Neural crest cell (in vitro differentiated cells): ENCODE results near the gene PNPLA7. TPM values are rescaled to one million over a fixed set of nuclear protein-coding genes. Genes with fewer than 3 reads are reported as not detected.

Experiments
- DNase-seq: peaks from one replicate; pipeline ENCODE4 v3.0.0; 2021; ENCODE audit warnings: low read depth, mixed read lengths, low spot score
- H3K27ac Mint-ChIP-seq: one replicate; pipeline ENCODE4 v1.8.0; 2021; ENCODE audit warnings: mild to moderate bottlenecking, mixed read lengths; ENCODE audit not compliant: unreplicated experiment
- H3K27me3 Mint-ChIP-seq: 2 replicates; pipeline ENCODE4 v1.8.0; 2021; ENCODE audit warnings: low read depth, mild to moderate bottlenecking, mixed read lengths
- H3K36me3 Mint-ChIP-seq: 2 replicates; pipeline ENCODE4 v1.8.0; 2021; ENCODE audit warnings: low read depth, mild to moderate bottlenecking, mixed read lengths
- H3K4me1 Mint-ChIP-seq: 2 replicates; pipeline ENCODE4 v1.8.0; 2021; ENCODE audit warnings: mixed read lengths
- H3K4me3 Mint-ChIP-seq: one replicate; pipeline ENCODE4 v1.8.0; 2021; ENCODE audit warnings: mild to moderate bottlenecking, mixed read lengths
- H3K9me3 Mint-ChIP-seq: 2 replicates; pipeline ENCODE4 v1.8.0; 2021; ENCODE audit warnings: mixed read lengths
- total RNA-seq: library from RNA; stranded (reverse); gene quantifications from 2 replicates; pipeline ENCODE4 v1.2.1, GENCODE V29; 2021
- TF ChIP-seq, protein P1 (sequence below): fragments of 200-600 bp; sonication (generic); conservative IDR thresholded peaks from 2 replicates; pipeline ENCODE4 v1.5.0; 2021; ENCODE audit warnings: antibody characterized with exemption, mild to moderate bottlenecking

PNPLA7 gene
- total RNA-seq, 1 donor from 2014 or later: 2.2 TPM

GRCh38 chr9:137455359-137455991 lies 94.7 kb downstream of the PNPLA7 start:
- H3K4me1 Mint-ChIP-seq: peaks cover 4% of the 10 kb centered on the region
- peaks cover 3% of the 10 kb centered on the region for H3K27me3 Mint-ChIP-seq
- no peak for DNase-seq
- no peak overlapping the region for H3K27ac Mint-ChIP-seq
- no peaks in the 10 kb centered on the region for H3K9me3 Mint-ChIP-seq
- TF ChIP-seq, protein P1, sequence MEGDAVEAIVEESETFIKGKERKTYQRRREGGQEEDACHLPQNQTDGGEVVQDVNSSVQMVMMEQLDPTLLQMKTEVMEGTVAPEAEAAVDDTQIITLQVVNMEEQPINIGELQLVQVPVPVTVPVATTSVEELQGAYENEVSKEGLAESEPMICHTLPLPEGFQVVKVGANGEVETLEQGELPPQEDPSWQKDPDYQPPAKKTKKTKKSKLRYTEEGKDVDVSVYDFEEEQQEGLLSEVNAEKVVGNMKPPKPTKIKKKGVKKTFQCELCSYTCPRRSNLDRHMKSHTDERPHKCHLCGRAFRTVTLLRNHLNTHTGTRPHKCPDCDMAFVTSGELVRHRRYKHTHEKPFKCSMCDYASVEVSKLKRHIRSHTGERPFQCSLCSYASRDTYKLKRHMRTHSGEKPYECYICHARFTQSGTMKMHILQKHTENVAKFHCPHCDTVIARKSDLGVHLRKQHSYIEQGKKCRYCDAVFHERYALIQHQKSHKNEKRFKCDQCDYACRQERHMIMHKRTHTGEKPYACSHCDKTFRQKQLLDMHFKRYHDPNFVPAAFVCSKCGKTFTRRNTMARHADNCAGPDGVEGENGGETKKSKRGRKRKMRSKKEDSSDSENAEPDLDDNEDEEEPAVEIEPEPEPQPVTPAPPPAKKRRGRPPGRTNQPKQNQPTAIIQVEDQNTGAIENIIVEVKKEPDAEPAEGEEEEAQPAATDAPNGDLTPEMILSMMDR: no peak
- H3K36me3 Mint-ChIP-seq: no peaks in the 10 kb centered on the region
- peak overlapping the region; percentile 64 for H3K4me3 Mint-ChIP-seq

DNA sequence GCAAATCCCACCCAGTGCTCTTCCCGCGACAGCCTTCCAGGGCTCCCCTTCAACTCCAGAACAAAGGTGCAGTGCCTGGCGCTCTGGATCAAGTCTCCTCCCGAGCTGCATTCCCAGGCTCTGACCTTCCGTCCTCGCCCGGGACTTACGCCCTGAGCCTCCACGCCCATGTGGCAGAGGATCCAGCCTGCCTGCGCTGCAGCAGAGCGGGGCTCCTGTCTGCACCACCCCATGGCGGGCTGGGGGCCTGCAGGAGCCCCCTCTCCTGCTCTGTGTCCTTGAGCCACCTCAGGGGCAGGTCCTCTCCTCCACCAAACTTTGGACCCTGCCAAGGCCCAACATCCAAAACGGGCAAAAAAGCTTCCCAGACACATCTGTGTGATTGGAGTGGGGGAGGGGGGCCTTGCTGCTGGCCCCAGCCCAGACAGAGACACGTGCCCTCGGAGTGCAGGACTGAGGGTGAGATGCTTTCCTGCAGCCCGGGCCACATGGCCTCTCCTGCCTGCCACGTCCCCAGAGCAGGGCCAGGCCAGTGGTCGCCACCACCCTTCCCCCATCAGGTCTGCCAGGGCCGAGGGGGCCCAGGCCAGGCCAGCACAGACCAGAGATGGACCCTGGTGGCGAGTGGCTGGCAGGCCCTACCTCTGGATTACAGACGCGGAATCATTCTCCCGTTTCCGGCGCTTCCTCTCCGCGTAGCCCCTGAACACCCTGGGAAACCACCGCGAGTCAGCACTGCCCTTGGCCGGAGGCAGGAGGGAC lies 95.4 kb downstream of the PNPLA7 start:
- Mint-ChIP-seq H3K4me1 (peaks cover 4% of the 10 kb centered on the region), H3K9me3 (no peaks in the 10 kb centered on the region), H3K36me3 (no peaks in the 10 kb centered on the region), H3K4me3 (peak overlapping the region; percentile 15), H3K27ac (no peak overlapping the region), H3K27me3 (peaks cover 3% of the 10 kb centered on the region)
- TF ChIP-seq, protein P1: no peak
- DNase-seq: no peak

DNA sequence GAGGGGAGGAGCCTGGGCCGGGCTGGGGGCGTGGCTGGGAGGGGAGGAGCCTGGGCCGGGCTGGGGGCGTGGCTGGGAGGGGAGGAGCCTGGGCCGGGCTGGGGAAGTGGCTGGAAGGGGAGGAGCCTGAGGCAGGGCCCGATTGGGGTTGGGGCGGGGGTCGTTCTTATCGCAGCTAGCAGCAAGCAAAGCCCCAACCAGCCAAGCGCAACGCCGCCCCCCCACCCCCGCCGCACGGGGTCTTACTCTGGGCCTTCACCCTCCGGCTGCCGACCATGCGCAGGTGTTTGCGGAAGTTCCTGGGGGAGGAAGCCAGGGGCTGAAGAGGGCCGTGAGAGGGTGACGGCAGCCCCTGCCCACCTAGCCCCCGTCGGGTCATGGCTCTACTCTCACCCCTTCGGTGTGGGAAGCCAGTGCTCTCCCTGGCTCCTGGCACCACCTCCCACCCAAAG lies 96.0 kb downstream of the PNPLA7 start:
- peak; percentile 47 for DNase-seq
- Mint-ChIP-seq H3K9me3 (no peaks in the 10 kb centered on the region), H3K27ac (no peak overlapping the region), H3K27me3 (peaks cover 3% of the 10 kb centered on the region), H3K4me3 (peak overlapping the region; percentile 15), H3K4me1 (peaks cover 4% of the 10 kb centered on the region), H3K36me3 (no peaks in the 10 kb centered on the region)
- TF ChIP-seq, protein P1: no peak

GRCh38 chr9:137453643-137454081 lies 96.5 kb downstream of the PNPLA7 start:
- H3K27ac Mint-ChIP-seq: peak overlapping the region; percentile 83
- H3K27me3 Mint-ChIP-seq: peaks cover 3% of the 10 kb centered on the region
- no peaks in the 10 kb centered on the region for H3K36me3 Mint-ChIP-seq
- no peaks in the 10 kb centered on the region for H3K9me3 Mint-ChIP-seq
- peak; percentile 72 for DNase-seq
- peak overlapping the region; percentile 90 for H3K4me3 Mint-ChIP-seq
- TF ChIP-seq, protein P1: no peak
- H3K4me1 Mint-ChIP-seq: peaks cover 4% of the 10 kb centered on the region

DNA sequence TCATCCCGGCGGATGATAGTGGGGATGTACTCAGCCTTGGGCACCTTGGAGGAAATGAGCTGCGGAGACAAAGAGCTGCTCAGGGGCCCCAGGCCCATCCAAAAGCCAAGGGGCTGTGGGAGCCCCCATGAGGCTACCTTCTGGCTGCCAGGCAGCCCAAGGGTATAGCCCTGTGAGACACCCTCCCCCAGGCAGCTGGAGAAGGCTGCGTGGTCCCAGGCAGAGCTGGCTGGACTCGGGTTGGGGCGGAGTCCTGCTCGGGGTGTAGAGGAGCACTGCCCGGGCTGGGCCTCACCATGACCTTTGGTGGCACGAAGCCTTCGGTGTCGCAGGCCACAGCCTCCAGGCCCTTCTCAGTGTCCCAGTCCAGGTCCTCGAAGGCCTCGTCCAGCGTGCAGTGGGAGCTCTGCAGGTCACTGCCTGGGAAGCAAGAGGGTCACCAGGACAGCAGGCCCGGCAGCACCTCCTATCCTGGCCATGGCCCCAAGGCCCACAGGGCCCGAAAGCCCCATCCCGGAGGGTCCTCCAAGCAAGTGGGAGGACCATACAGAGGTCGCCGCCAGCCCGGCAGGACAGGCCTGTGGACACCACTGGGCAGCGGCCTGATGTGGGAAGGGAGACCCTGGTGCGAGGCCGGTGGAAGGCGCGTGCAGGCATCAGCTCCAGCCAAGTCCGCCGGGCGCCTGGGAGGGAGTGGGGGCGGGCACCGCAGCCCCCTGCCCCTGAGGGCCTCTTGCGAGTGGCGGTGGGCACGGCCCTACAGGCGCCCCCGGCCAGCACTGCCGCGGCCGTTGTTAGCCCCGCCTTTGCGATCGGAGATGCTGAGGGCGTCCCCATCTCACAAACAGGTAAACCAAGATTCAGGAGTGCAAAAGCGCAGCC lies 97.2 kb downstream of the PNPLA7 start:
- Mint-ChIP-seq H3K9me3 (no peaks in the 10 kb centered on the region), H3K4me1 (peaks cover 4% of the 10 kb centered on the region), H3K36me3 (no peaks in the 10 kb centered on the region), H3K4me3 (peak overlapping the region; percentile 90), H3K27ac (no peak overlapping the region), H3K27me3 (peaks cover 3% of the 10 kb centered on the region)
- TF ChIP-seq, protein P1: no peak
- DNase-seq: no peak
